H1 (cell line): ENCODE results near the gene CEACAM7. TPM values are rescaled to one million over a fixed set of nuclear protein-coding genes. Genes with fewer than 3 reads are reported as not detected.

Source experiments
- CTCF ChIA-PET: fragments of 300-600 bp; sonication (Branson Sonifier 250); formaldehyde crosslinking; loops from one replicate; lab custom pipeline; 2021; ENCODE audit not compliant: partially characterized antibody; lab: Charles Lee
- POLR2A ChIA-PET: fragments of 300-600 bp; sonication (Branson Sonifier 250); formaldehyde crosslinking; loops from one replicate; lab custom pipeline; 2021; ENCODE audit warnings: inconsistent platforms; ENCODE audit not compliant: partially characterized antibody; lab: Charles Lee
- DNase-seq, 2 experiments: peaks; one replicate each; pipeline versions ENCODE4 v3.0.0 to v3.0.0-alpha.2; 2010 to 2022; ENCODE audit warnings: low spot score in 2 of 2, low read depth in 1 of 2, mixed read lengths in 1 of 2
- FAIRE-seq: peaks from 2 replicates; lab custom pipeline; 2011; peaks lifted over from hg19 to GRCh38; lab: Jason Lieb, UNC
- H2AFZ ChIP-seq: 2 replicates; pipeline ENCODE4 v1.8.1; 2012; ENCODE audit warnings: low read length, inconsistent platforms
- H2AK5ac ChIP-seq: 2 replicates; pipeline ENCODE4 v1.6.1; 2013; ENCODE audit warnings: low read depth, low read length
- H2BK120ac ChIP-seq: replicated peaks from 2 replicates; pipeline ENCODE3; 2013; ENCODE audit warnings: low read depth, low read length, inconsistent platforms
- H2BK12ac ChIP-seq: 2 replicates; pipeline ENCODE4 v1.6.1; 2013; ENCODE audit warnings: low read depth, low read length
- H2BK15ac ChIP-seq: 2 replicates; pipeline ENCODE4 v1.6.1; 2013; ENCODE audit warnings: low read length
- H2BK20ac ChIP-seq: 2 replicates; pipeline ENCODE4 v1.6.1; 2013; ENCODE audit warnings: low read length
- H2BK5ac ChIP-seq: 2 replicates; pipeline ENCODE4 v1.6.1; 2013; ENCODE audit warnings: low read depth, low read length
- H3K14ac ChIP-seq: 2 replicates; pipeline ENCODE4 v1.6.1; 2013; ENCODE audit warnings: inconsistent platforms; ENCODE audit not compliant: insufficient read length
- H3K18ac ChIP-seq: 2 replicates; pipeline ENCODE4 v1.6.1; 2013; ENCODE audit warnings: low read length; ENCODE audit errors: extremely low read depth
- H3K23ac ChIP-seq: 2 replicates; pipeline ENCODE4 v1.6.1; 2013; ENCODE audit warnings: inconsistent platforms; ENCODE audit not compliant: insufficient read length
- H3K23me2 ChIP-seq: 2 replicates; pipeline ENCODE4 v1.6.1; 2013; ENCODE audit warnings: low read depth, low read length
- H3K27ac ChIP-seq: 2 replicates; pipeline ENCODE4 v1.6.1; 2011; ENCODE audit warnings: low read depth, low read length, inconsistent platforms
- H3K27me3 ChIP-seq, 4 experiments: replicated peaks in 1 of 4; 1 replicate in 1 of 4; 2 replicates in 3 of 4; pipeline versions ENCODE4 v1.6.1 to v1.8.1; 2011 to 2013; ENCODE audit warnings: low read length in 3 of 4, mild to moderate bottlenecking in 3 of 4, inconsistent platforms in 2 of 4, mixed read lengths in 2 of 4, moderate library complexity in 1 of 4; ENCODE audit not compliant: control insufficient read depth in 3 of 4, insufficient read depth in 3 of 4; ENCODE audit errors: extremely low read depth in 1 of 4
- H3K36me3 ChIP-seq, 4 experiments: 2 replicates each; pipeline versions ENCODE4 v1.6.1 to v1.8.1; 2011 to 2013; ENCODE audit warnings: mild to moderate bottlenecking in 4 of 4, low read length in 3 of 4, moderate library complexity in 2 of 4, control low read depth in 1 of 4, inconsistent platforms in 1 of 4; ENCODE audit not compliant: insufficient read depth in 4 of 4, control insufficient read depth in 2 of 4
- H3K4ac ChIP-seq: replicated peaks from 2 replicates; pipeline ENCODE3; 2013; ENCODE audit warnings: low read length, low read depth, mixed read lengths, inconsistent platforms; ENCODE audit not compliant: insufficient read length
- H3K4me1 ChIP-seq, 4 experiments: replicated peaks in 1 of 4; 1 replicate in 1 of 4; 2 replicates in 3 of 4; pipeline versions ENCODE4 v1.6.1 to v1.8.1; 2011 to 2013; ENCODE audit warnings: low read length in 3 of 4, inconsistent platforms in 2 of 4, mixed read lengths in 1 of 4; ENCODE audit not compliant: insufficient read depth in 4 of 4, control insufficient read depth in 3 of 4
- H3K4me2 ChIP-seq, 2 experiments: 2 replicates each; pipeline versions ENCODE4 v1.6.1 to v1.8.1; 2011 to 2013; ENCODE audit warnings: low read depth in 2 of 2, low read length in 2 of 2, control low read depth in 1 of 2, inconsistent platforms in 1 of 2, mild to moderate bottlenecking in 1 of 2; ENCODE audit not compliant: insufficient read depth in 1 of 2
- H3K4me3 ChIP-seq, 4 experiments: fragments of 200-600, 300-600 bp in 1 of 4; sonication (generic), shearing (Covaris generic), sonication (Bioruptor Twin) in 1 of 4; 2 replicates each; pipeline versions ENCODE4 v1.5.1 to v1.8.1; 2011 to 2016; ENCODE audit warnings: low read length in 4 of 4, low read depth in 3 of 4, control low read depth in 2 of 4, inconsistent platforms in 2 of 4, mild to moderate bottlenecking in 2 of 4, mixed read lengths in 1 of 4, moderate library complexity in 1 of 4; ENCODE audit not compliant: insufficient read depth in 2 of 4; ENCODE audit errors: extremely low read depth in 1 of 4
- H3K56ac ChIP-seq: replicated peaks from 2 replicates; pipeline ENCODE3; 2013; ENCODE audit warnings: low read depth, mild to moderate bottlenecking, mixed read lengths, low read length, inconsistent platforms; ENCODE audit not compliant: insufficient read length
- H3K79me1 ChIP-seq: 2 replicates; pipeline ENCODE4 v1.6.1; 2013; ENCODE audit warnings: low read depth, low read length, control low read depth
- H3K79me2 ChIP-seq, 2 experiments: 2 replicates each; pipeline versions ENCODE4 v1.6.1 to v1.8.1; 2012 to 2013; ENCODE audit warnings: low read length in 2 of 2, mild to moderate bottlenecking in 2 of 2, inconsistent platforms in 1 of 2; ENCODE audit not compliant: insufficient read depth in 2 of 2, control insufficient read depth in 1 of 2
- H3K9ac ChIP-seq, 4 experiments: replicated peaks in 1 of 4; 1 replicate in 1 of 4; 2 replicates in 3 of 4; pipeline versions ENCODE4 v1.6.1 to v1.8.1; 2011 to 2013; ENCODE audit warnings: low read depth in 3 of 4, low read length in 3 of 4, control low read depth in 2 of 4, mild to moderate bottlenecking in 2 of 4, moderate library complexity in 2 of 4, inconsistent platforms in 1 of 4; ENCODE audit errors: extremely low read depth in 1 of 4
- H3K9me3 ChIP-seq, 2 experiments: 2 replicates each; pipeline versions ENCODE4 v1.6.1 to v1.8.1; 2012 to 2013; ENCODE audit warnings: mild to moderate bottlenecking in 2 of 2, moderate library complexity in 2 of 2, control low read depth in 1 of 2, inconsistent platforms in 1 of 2, low read depth in 1 of 2, low read length in 1 of 2, mixed read lengths in 1 of 2; ENCODE audit not compliant: insufficient read depth in 2 of 2
- H4K20me1 ChIP-seq, 2 experiments: replicated peaks in 1 of 2; 2 replicates each; pipeline versions ENCODE3 to v1.8.1; 2011 to 2013; ENCODE audit warnings: inconsistent platforms in 2 of 2, low read length in 2 of 2, mild to moderate bottlenecking in 1 of 2; ENCODE audit not compliant: insufficient read depth in 2 of 2, control insufficient read depth in 1 of 2
- H4K5ac ChIP-seq: 2 replicates; pipeline ENCODE4 v1.6.1; 2013; ENCODE audit warnings: low read length, low read depth, mixed read lengths, inconsistent platforms; ENCODE audit not compliant: insufficient read length
- H4K8ac ChIP-seq: 2 replicates; pipeline ENCODE4 v1.8.0; 2013; ENCODE audit warnings: mild to moderate bottlenecking, moderate library complexity, low read length, inconsistent platforms; ENCODE audit not compliant: insufficient read depth; ENCODE audit errors: extremely low read depth
- H4K91ac ChIP-seq: replicated peaks from 2 replicates; pipeline ENCODE3; 2013; ENCODE audit warnings: low read length, mixed read lengths, inconsistent platforms; ENCODE audit not compliant: insufficient read length
- CBX8 ChIP-seq: fragments of 300-800, 300-1000 bp; sonication (generic); IDR thresholded peaks from 2 replicates; pipeline ENCODE4 v1.7.1; 2016; ENCODE audit warnings: low read depth, low read length, borderline replicate concordance
- CREB1 ChIP-seq: IDR thresholded peaks from 2 replicates; pipeline ENCODE4 v1.6.1; 2012; ENCODE audit warnings: inconsistent platforms
- CTBP2 ChIP-seq: IDR thresholded peaks from 2 replicates; pipeline ENCODE4 v1.7.0; 2011; ENCODE audit warnings: borderline replicate concordance, mild to moderate bottlenecking, moderate library complexity, mixed read lengths, low read length; ENCODE audit not compliant: insufficient read depth, insufficient read length
- MAFK ChIP-seq: IDR thresholded peaks from 2 replicates; pipeline ENCODE4 v1.6.1; 2012; ENCODE audit warnings: low read depth, mild to moderate bottlenecking, improper control_type of control experiment, low read length
- NANOG ChIP-seq: IDR thresholded peaks from 2 replicates; pipeline ENCODE4 v1.6.1; 2011; ENCODE audit warnings: low read length, low read depth, mild to moderate bottlenecking, inconsistent platforms; ENCODE audit not compliant: insufficient read depth, poor library complexity, severe bottlenecking
- NRF1 ChIP-seq: IDR thresholded peaks from 2 replicates; pipeline ENCODE4 v1.6.1; 2011; ENCODE audit warnings: mild to moderate bottlenecking, low read depth, low read length, improper control_type of control experiment
- POLR2AphosphoS5 ChIP-seq: IDR thresholded peaks from 2 replicates; pipeline ENCODE4 v1.6.1; 2011; ENCODE audit warnings: low read depth, low read length
- POU5F1 ChIP-seq: IDR thresholded peaks from 2 replicates; pipeline ENCODE4 v1.6.1; 2011; ENCODE audit warnings: low read depth, mild to moderate bottlenecking, low read length, moderate library complexity
- SUZ12 ChIP-seq: fragments of 200-600 bp; sonication (generic); IDR thresholded peaks from 2 replicates; pipeline ENCODE4 v1.6.1; 2012; ENCODE audit warnings: mild to moderate bottlenecking, inconsistent platforms, low read length, moderate library complexity, mixed read lengths
- TAF7 ChIP-seq: optimal IDR thresholded peaks from 2 replicates; pipeline ENCODE3; 2011; ENCODE audit warnings: low read depth, mild to moderate bottlenecking, inconsistent platforms, low read length, moderate library complexity, borderline replicate concordance
- TBP ChIP-seq: IDR thresholded peaks from 2 replicates; pipeline ENCODE4 v1.6.1; 2011; ENCODE audit warnings: low read depth, low read length, improper control_type of control experiment
- TEAD4 ChIP-seq: IDR thresholded peaks from 2 replicates; pipeline ENCODE4 v1.6.1; 2012; ENCODE audit warnings: low read depth, low read length, inconsistent platforms, mixed read lengths
- WGBS, 2 experiments: shearing (Covaris generic) in 1 of 2; methylation state at CpG; one replicate each; pipeline versions ENCODE4 v1.1.6 to v1.1.7; 2013 to 2015; ENCODE audit warnings: low lambda C conversion rate in 2 of 2, mixed read lengths in 2 of 2, inconsistent platforms in 1 of 2, low coverage in 1 of 2, missing lambda C conversion rate in 1 of 2; ENCODE audit not compliant: insufficient replicate concordance in 2 of 2, insufficient coverage in 1 of 2, insufficient read length in 1 of 2; ENCODE audit errors: extremely low coverage in 1 of 2, missing lambda C conversion rate in 1 of 2; 5-methylcytosine and 5-hydroxymethylcytosine counted together
- polyA plus RNA-seq, 7 experiments: library from polyadenylated mRNA; depleted of rRNA in 3 of 7; stranded (reverse) in 5 of 7; unstranded in 2 of 7; fragments of >200 nt in 5 of 7; fragments of 200-250 nt in 2 of 7; gene quantifications; 1 replicate in 5 of 7; 2 replicates in 1 of 7; 4 replicates in 1 of 7; pipeline versions ENCODE4 v1.2.1 to v1.2.3, GENCODE V29; 2011 to 2013; ENCODE audit warnings: missing spikeins in 2 of 7, mixed read lengths in 2 of 7
- total RNA-seq: library from RNA; stranded (reverse); fragmentation: NEBNext Ultra II Directional; extraction: Animal tissue kit (Norgen Biotek cat#: 25700); gene quantifications from 2 replicates; pipeline ENCODE4 v1.2.1, GENCODE V29; 2021
- TF ChIP-seq, protein P1 (sequence below): IDR thresholded peaks from 2 replicates; pipeline ENCODE4 v1.6.1; 2012; ENCODE audit warnings: inconsistent platforms

Gene CEACAM7
- total and polyA plus RNA-seq, 2 of the 8 experiments (the other 6 are each of a cell fraction or from before 2014, with no cell fraction given), result not detected

DNA sequence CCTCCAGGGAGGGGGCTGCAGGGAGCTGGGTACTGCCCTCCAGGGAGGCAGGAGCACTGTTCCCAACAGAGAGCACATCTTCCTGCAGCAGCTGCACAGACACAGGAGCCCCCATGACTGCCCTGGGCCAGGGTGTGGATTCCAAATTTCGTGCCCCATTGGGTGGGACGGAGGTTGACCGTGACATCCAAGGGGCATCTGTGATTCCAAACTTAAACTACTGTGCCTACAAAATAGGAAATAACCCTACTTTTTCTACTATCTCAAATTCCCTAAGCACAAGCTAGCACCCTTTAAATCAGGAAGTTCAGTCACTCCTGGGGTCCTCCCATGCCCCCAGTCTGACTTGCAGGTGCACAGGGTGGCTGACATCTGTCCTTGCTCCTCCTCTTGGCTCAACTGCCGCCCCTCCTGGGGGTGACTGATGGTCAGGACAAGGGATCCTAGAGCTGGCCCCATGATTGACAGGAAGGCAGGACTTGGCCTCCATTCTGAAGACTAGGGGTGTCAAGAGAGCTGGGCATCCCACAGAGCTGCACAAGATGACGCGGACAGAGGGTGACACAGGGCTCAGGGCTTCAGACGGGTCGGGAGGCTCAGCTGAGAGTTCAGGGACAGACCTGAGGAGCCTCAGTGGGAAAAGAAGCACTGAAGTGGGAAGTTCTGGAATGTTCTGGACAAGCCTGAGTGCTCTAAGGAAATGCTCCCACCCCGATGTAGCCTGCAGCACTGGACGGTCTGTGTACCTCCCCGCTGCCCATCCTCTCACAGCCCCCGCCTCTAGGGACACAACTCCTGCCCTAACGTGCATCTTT, 12.5 kb upstream of the CEACAM7 start:
- no peak overlapping the region for H2BK120ac ChIP-seq
- no peaks in the 10 kb centered on the region for H3K4me1 ChIP-seq
- no peaks in the 10 kb centered on the region for H3K79me1 ChIP-seq
- H3K4me2 ChIP-seq, result no peak overlapping the region
- ChIA-PET CTCF (interaction anchor here (0.9 kb wide), 1 partner anchor 10 kb away, joined by 3 read pairs; no protein-coding TSS in a partner anchor), POLR2A (no interaction called here)
- WGBS, 2 experiments, result 69% methylated on average over 13 of the region's 13 CpGs; no CpG with 5 or more reads in 1 of the 2 experiments
- no peaks in the 10 kb centered on the region for H3K79me2 ChIP-seq
- H3K56ac ChIP-seq, result no peak overlapping the region
- no peak overlapping the region for H3K27ac ChIP-seq
- no peak overlapping the region for H3K23ac ChIP-seq
- H3K9me3 ChIP-seq, result peaks cover 82 to 91% of the 10 kb centered on the region in 2 experiments
- no peak overlapping the region for H4K5ac ChIP-seq
- no peak for DNase-seq
- H3K4ac ChIP-seq, result no peak overlapping the region
- no peak overlapping the region for H2AK5ac ChIP-seq
- no peak overlapping the region for H4K91ac ChIP-seq
- H2BK20ac ChIP-seq, result no peak overlapping the region
- FAIRE-seq, result no peak
- no peaks in the 10 kb centered on the region for H3K36me3 ChIP-seq
- H4K20me1 ChIP-seq, result no peaks in the 10 kb centered on the region
- no peak overlapping the region for H3K4me3 ChIP-seq
- no peak overlapping the region for H3K18ac ChIP-seq
- H3K9ac ChIP-seq, result no peak overlapping the region
- no peaks in the 10 kb centered on the region for H3K27me3 ChIP-seq
- no peak overlapping the region for H2BK5ac ChIP-seq
- H2BK15ac ChIP-seq, result no peak overlapping the region
- no peak overlapping the region for H4K8ac ChIP-seq
- H3K23me2 ChIP-seq, result no peaks in the 10 kb centered on the region
- H2AFZ ChIP-seq, result no peak overlapping the region
- TF ChIP-seq POLR2AphosphoS5, result no peak
- TF ChIP-seq CREB1, result no peak
- no peak for TF ChIP-seq NRF1
- TF ChIP-seq NANOG, result no peak
- no peak for TF ChIP-seq SUZ12
- no peak for TF ChIP-seq TAF7
- no peak for TF ChIP-seq CBX8
- no peak for TF ChIP-seq TBP
- TF ChIP-seq MAFK, result no peak
- TF ChIP-seq, protein P1, sequence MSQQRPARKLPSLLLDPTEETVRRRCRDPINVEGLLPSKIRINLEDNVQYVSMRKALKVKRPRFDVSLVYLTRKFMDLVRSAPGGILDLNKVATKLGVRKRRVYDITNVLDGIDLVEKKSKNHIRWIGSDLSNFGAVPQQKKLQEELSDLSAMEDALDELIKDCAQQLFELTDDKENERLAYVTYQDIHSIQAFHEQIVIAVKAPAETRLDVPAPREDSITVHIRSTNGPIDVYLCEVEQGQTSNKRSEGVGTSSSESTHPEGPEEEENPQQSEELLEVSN, result no peak
- no peak for TF ChIP-seq CTBP2
- TF ChIP-seq TEAD4, result no peak
- TF ChIP-seq POU5F1, result no peak
- no peak overlapping the region for H2BK12ac ChIP-seq
- H3K14ac ChIP-seq, result no peak overlapping the region
